HepG2 (cell line): ENCODE data around the gene TNFRSF6B. TPM values are rescaled to one million over a fixed set of nuclear protein-coding genes. Genes with fewer than 3 reads are reported as not detected.
"Not testable (repeated sequence)": the region's sequence is repeated elsewhere in the genome, so short reads cannot be mapped to it uniquely, and the experiment has no call there.

Source experiments
- ATAC-seq: fragments of 200-7000 bp; cut with Tn5 transposase; 3 replicates; pipeline ENCODE4 v1.9.1; 2020; ENCODE audit warnings: mild to moderate bottlenecking, moderate library complexity
- BruUV-seq: library from RNA; stranded (reverse); fragments of 400-500 nt; replicated peaks from 2 replicates; lab custom pipeline; 2021; lab: Mats Ljungman, UMichigan
- CTCF ChIA-PET: fragments of 300-600 bp; formaldehyde crosslinking; extraction: SDS; loops from one replicate; lab custom pipeline; 2021; ENCODE audit warnings: low total read pairs, inconsistent platforms, low intra/inter-chr PET ratio; lab: Yijun Ruan, JAX
- POLR2A ChIA-PET: fragments of 350-600 bp; sonication (Branson Sonifier 250); formaldehyde crosslinking; loops from one replicate; lab custom pipeline; 2020; ENCODE audit warnings: antibody characterized with exemption, inconsistent platforms; lab: Yijun Ruan, JAX
- DNase-seq: peaks from one replicate; pipeline ENCODE4 v3.0.0-alpha.2; 2015; ENCODE audit warnings: low spot score
- FAIRE-seq: peaks from 3 replicates; lab custom pipeline; 2011; peaks lifted over from hg19 to GRCh38; lab: Jason Lieb, UNC
- H2AFZ ChIP-seq: one replicate; pipeline ENCODE4 v1.6.1; 2011; ENCODE audit warnings: low read length, inconsistent platforms
- H3K27ac ChIP-seq: fragments of 300-600 bp; 3 replicates; pipeline ENCODE4 v1.8.0; 2011; ENCODE audit warnings: mixed run types, mild to moderate bottlenecking, mixed read lengths, low read length, inconsistent platforms; ENCODE audit not compliant: insufficient read depth; ENCODE audit errors: extremely low read length
- H3K27me3 ChIP-seq, 2 experiments: fragments of 200-600 bp in 1 of 2; 2 replicates in 1 of 2; 3 replicates in 1 of 2; pipeline versions ENCODE4 v1.6.0 to v1.8.0; 2011; ENCODE audit warnings: low read length in 2 of 2, mild to moderate bottlenecking in 2 of 2, moderate library complexity in 2 of 2, inconsistent platforms in 1 of 2; ENCODE audit not compliant: insufficient read depth in 2 of 2, control insufficient read depth in 1 of 2
- H3K36me3 ChIP-seq, 2 experiments: fragments of 200-600 bp in 1 of 2; replicated peaks in 1 of 2; 2 replicates in 1 of 2; 3 replicates in 1 of 2; pipeline versions ENCODE4 v1.5.1 to v1.8.0; 2011; ENCODE audit warnings: low read length in 2 of 2, inconsistent platforms in 1 of 2; ENCODE audit not compliant: insufficient read depth in 2 of 2, control insufficient read depth in 1 of 2
- H3K4me1 ChIP-seq: 2 replicates; pipeline ENCODE4 v1.5.1; 2012; ENCODE audit warnings: low read length, inconsistent platforms; ENCODE audit not compliant: insufficient read depth
- H3K4me2 ChIP-seq: 2 replicates; pipeline ENCODE4 v1.6.0; 2011; ENCODE audit warnings: low read depth, low read length, inconsistent platforms
- H3K4me3 ChIP-seq, 3 experiments: fragments of 200-600 bp in 1 of 3; sonication (generic), shearing (Covaris generic) in 1 of 3; replicated peaks in 1 of 3; 2 replicates each; pipeline ENCODE4 v1.5.1; 2011 to 2016; ENCODE audit warnings: low read length in 3 of 3, inconsistent platforms in 2 of 3, low read depth in 2 of 3, mild to moderate bottlenecking in 2 of 3, control low read depth in 1 of 3, mixed read lengths in 1 of 3; ENCODE audit not compliant: insufficient read depth in 1 of 3
- H3K79me2 ChIP-seq: one replicate; pipeline ENCODE4 v1.6.1; 2011; ENCODE audit warnings: low read length, inconsistent platforms; ENCODE audit not compliant: insufficient read depth
- H3K9ac ChIP-seq: 2 replicates; pipeline ENCODE4 v1.6.0; 2011; ENCODE audit warnings: mild to moderate bottlenecking, low read depth, low read length, inconsistent platforms; ENCODE audit not compliant: insufficient read depth
- H3K9me3 ChIP-seq: 2 replicates; pipeline ENCODE4 v1.5.1; 2012; ENCODE audit warnings: mild to moderate bottlenecking, low read length
- H4K20me1 ChIP-seq: 2 replicates; pipeline ENCODE4 v1.6.0; 2011; ENCODE audit warnings: inconsistent platforms, mild to moderate bottlenecking, low read length, moderate library complexity; ENCODE audit not compliant: insufficient read depth
- ZNF263 ChIP-seq: sonication (generic); formaldehyde crosslinking; IDR thresholded peaks from 2 replicates; pipeline ENCODE4 v1.4.0; 2020; ENCODE audit warnings: missing genetic modification reagents
- WGBS: methylation state at CpG from one replicate; pipeline ENCODE4 v1.1.6; 2017; ENCODE audit warnings: low lambda C conversion rate; 5-methylcytosine and 5-hydroxymethylcytosine counted together
- in situ Hi-C: cut with HindIII; loops from 2 replicates; pipeline ENCODE4 v1.10.0; 2017; ENCODE audit warnings: low pct_unique_long_range_greater_than_20kb; ENCODE audit not compliant: extremely low pct_ligation_motif_present
- intact Hi-C: fragments of 100-400 bp; cut with micrococcal nuclease; formaldehyde crosslinking; loops from one replicate; pipeline ENCODE4 v1.10.0; 2022; ENCODE audit not compliant: unreplicated experiment
- polyA plus RNA-seq, 8 experiments: library from polyadenylated mRNA; depleted of rRNA in 3 of 8; stranded (reverse) in 7 of 8; unstranded in 1 of 8; fragments of >200 nt; fragmentation: Illumina TruSeq in 4 of 8; extraction: Trizol in 4 of 8; gene quantifications; 2 replicates each; pipeline versions ENCODE4 v1.2.1 to v1.2.3, GENCODE V29; 2011 to 2016; ENCODE audit warnings: low read depth in 4 of 8, missing spikeins in 1 of 8, mixed read lengths in 1 of 8; ENCODE audit not compliant: insufficient read depth in 1 of 8
- total RNA-seq, 5 experiments: library from RNA; depleted of rRNA; stranded (reverse); fragments of >200 nt; fragmentation: Illumina TruSeq; extraction: Trizol; gene quantifications; 2 replicates each; pipeline ENCODE4 v1.2.3, GENCODE V29; 2016; ENCODE audit warnings: low read depth in 1 of 5

The TNFRSF6B gene
- total and polyA plus RNA-seq, 2 of the 13 experiments (the other 11 are each of a cell fraction or from before 2014, with no cell fraction given): 0.24 TPM; not detected in 1

GRCh38 chr20:63722967-63723622 lies 26.6 kb downstream of the TNFRSF6B start:
- ATAC-seq, H3K27ac ChIP-seq, H3K9ac ChIP-seq, in situ Hi-C loops, H3K27me3 ChIP-seq, intact Hi-C loops, DNase-seq, H3K4me2 ChIP-seq, H4K20me1 ChIP-seq, H3K4me3 ChIP-seq, FAIRE-seq, BruUV-seq, H2AFZ ChIP-seq, CTCF ChIA-PET: not testable (repeated sequence)
- POLR2A ChIA-PET: interaction anchor here (1.2 to 8.7 kb wide), 3 partner anchors 15 to 16 kb away, joined by 4 to 55 read pairs (median 4); partner anchors contain the start of genes ARFRP1, SLC2A4RG and ZGPAT
- peaks cover 35% of the 10 kb centered on the region for H3K4me1 ChIP-seq
- H3K9me3 ChIP-seq: peaks cover 14% of the 10 kb centered on the region
- 95% methylated on average over 2 of the region's 2 CpGs for WGBS
- H3K36me3 ChIP-seq: peaks cover 18 to 36% of the 10 kb centered on the region in 2 experiments
- TF ChIP-seq ZNF263 (CRISPR knock-in tag): 0 out of 2 replicates have a peak, but pooled peaks have one; percentile 8
- H3K79me2 ChIP-seq: peaks cover 44% of the 10 kb centered on the region

GRCh38 chr20:63730189-63730733 lies 33.8 kb downstream of the TNFRSF6B start:
- H3K4me3 ChIP-seq, H3K27ac ChIP-seq, H4K20me1 ChIP-seq, BruUV-seq, ATAC-seq, H3K9ac ChIP-seq, CTCF ChIA-PET, H2AFZ ChIP-seq, H3K9me3 ChIP-seq, H3K27me3 ChIP-seq, in situ Hi-C loops, DNase-seq, FAIRE-seq, H3K4me2 ChIP-seq, intact Hi-C loops: not testable (repeated sequence)
- peaks cover 43% of the 10 kb centered on the region for H3K79me2 ChIP-seq
- POLR2A ChIA-PET: interaction anchor here (1.4 to 5.7 kb wide), 2 partner anchors 7 to 11 kb away, joined by 4 to 90 read pairs; partner anchors contain the start of genes LIME1 and SLC2A4RG
- H3K4me1 ChIP-seq: peaks cover 52% of the 10 kb centered on the region
- 97% methylated on average over 18 of the region's 18 CpGs for WGBS
- H3K36me3 ChIP-seq: peaks cover 23 to 49% of the 10 kb centered on the region in 2 experiments
